Endometrium (tissue), 2 donors: ENCODE data around the gene PCARE.
"Not testable (repeated sequence)": the region's sequence is repeated elsewhere in the genome, so short reads cannot be mapped to it uniquely, and the experiment has no call there.

Experiments used
- FAIRE-seq: peaks from 2 replicates; lab custom pipeline; 2012; peaks lifted over from hg19 to GRCh38; lab: Jason Lieb, UNC
- donor health status: control.
- donor health status: control.

The PCARE gene

GRCh38 chr2:29096969-29097368, 22.6 kb upstream of the PCARE start:
- FAIRE-seq, result no peak

DNA sequence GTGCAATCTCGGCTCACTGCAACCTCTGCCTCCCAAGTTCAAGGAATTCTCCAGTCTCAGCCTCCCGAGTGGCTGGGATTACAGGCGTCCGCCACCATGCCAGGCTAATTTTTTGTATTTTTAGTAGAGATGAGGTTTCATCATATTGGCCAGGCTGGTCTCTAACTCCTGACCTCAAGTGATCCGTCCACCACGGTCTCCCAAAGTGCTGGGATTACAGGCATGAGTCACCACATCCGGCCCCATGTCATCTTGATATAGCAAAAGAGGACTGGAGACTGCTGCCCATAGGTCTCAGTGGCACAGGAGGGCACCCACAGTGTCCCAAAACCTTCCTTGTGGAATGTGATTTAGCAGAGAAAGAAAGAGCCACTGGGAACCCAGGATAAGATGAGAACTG, 16.0 kb upstream of the PCARE start:
- not testable (repeated sequence) for FAIRE-seq

- no peak for FAIRE-seq
Measured at GRCh38 chr2:29084554-29084953, 10.2 kb upstream of the PCARE start.

DNA sequence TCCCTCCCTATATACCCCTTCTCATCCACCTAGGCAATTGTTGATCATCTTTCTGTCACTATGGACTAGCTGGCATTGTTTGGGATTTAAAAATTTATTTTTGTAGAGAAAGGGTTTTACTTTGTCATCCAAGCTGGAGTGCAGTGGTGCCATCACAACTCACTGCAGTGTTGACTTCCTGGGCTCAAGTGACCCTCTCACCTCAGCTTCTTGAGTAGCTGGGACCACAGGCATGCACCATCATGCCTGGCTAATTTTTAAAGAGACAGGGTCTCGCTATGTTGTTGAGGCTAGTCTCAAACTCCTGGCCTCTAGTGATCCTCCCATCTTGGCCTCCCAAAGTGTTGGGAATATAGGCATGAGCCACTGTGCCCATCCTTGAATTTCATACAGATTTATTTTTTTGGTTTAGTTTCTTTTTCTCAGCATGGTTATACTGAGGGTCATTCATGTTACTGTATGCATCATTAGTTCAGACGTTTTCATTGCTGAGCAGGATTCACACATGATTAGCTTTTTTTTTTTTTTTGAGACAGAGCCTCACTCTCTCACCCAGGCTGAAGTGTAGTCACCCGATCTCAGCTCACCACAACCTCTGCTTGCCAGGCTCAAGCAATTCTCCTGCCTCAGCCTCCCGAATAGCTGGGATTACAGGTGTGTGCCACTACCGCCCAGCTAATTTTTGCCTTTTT, 8.6 kb upstream of the PCARE start:
- no peak for FAIRE-seq

- no peak for FAIRE-seq
Measured at GRCh38 chr2:29080886-29081743, 6.8 kb upstream of the PCARE start.

DNA sequence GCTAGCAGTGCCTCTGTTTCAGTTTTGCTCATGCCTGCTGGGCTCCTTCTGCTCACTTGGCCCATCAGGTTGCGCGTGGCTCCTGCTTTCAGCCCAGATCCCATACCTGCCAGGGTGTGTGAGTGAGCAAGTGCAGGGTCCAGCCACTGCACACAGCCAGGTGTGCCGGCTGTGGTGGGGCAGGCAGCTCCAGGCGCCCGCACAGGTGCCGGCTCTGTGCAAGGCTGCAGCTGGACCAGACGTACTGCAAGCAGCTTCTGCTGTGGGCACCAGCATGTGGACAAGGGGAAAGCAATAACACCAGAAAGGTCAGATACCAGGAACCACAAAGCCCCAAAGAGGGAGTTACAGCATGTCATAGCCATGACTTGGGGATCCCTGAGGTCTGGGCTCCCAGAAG, 5.6 kb upstream of the PCARE start:
- no peak for FAIRE-seq

DNA sequence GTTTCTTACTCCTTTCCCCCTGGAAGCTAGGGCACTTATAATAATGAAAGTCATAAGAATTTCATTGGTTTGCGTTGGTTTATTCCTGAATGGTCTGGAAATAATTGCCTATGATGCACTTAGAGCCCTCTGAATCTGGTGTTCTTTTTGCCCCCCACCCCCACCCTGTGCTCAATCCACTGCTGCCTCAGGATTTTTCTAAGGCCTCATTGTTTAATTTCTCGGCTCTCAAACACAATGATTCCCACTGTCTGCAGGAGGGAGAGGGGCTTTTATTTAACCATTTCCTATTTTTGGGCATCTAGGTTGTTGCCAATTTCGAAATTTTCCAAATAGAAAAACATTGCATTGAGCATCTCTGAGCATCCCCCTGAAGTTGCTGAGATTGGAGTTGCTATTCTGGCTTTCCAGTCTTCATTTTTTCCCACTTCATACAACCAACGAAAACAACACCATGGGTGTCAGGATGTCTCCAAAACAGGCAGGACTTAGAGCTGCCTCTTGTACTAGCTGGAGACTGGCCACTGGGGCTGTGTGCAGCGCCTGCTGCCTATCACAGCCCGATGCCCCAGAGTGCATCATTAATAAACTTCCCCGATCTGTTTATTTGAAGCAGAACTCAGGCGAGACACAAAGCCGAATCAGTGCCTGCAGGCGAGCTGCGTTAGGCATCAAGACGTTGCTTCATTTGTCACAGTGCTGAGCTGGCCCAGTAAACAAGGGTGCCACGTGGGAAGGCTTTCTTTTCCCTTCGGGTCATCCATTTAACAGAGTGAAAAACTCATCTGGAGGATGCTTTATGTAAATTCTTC, 1.8 kb upstream of the PCARE start:
- FAIRE-seq, result no peak

DNA sequence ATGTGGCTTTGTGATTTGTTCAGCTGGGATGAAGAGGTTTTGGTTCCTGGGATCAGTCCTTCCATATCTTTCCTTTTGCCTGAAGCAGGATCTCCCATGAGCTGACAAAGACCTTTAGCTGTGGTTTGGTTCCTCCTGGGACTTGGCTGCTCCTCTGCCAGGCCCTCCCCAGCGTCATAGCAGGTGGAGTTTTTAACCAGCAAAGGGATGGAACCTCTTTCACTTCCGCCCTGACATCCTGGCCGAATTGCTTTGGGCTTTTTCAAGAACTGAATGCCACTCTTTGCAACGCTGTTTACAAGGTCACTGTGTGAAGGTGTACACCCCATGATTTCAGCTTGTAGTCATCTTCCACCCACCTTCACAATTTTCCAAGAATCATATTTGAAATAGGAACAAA, 390 bp downstream of the PCARE start:
- FAIRE-seq, result no peak

- no peak for FAIRE-seq
Measured at GRCh38 chr2:29072971-29073725, 1.2 kb downstream of the PCARE start.

DNA sequence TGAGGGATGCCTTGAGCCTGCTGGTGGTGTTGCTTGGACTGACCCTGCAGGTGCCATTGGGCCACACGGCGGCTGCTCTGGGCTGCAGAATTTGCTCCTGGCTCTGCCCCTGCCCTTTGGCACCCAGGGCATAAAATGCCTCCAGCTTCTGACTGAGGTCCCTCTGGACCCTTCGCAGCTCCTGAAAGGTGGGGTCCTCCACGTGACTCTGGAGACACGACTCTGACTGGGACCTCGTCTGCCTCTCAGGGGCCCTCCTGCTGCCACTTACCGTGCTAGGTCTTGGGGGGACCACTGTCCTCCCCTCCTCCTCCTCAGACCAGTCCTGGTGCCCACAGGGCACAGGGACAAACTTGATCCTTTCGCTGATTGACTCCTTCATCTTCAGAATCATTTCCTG, 2.1 kb downstream of the PCARE start:
- FAIRE-seq, result no peak

- no peak for FAIRE-seq
Measured at GRCh38 chr2:29071032-29071975, 3.0 kb downstream of the PCARE start.

GRCh38 chr2:29070526-29070925, 3.8 kb downstream of the PCARE start:
- no peak for FAIRE-seq

- FAIRE-seq, result no peak
Measured at GRCh38 chr2:29068513-29068912, 5.8 kb downstream of the PCARE start.

DNA sequence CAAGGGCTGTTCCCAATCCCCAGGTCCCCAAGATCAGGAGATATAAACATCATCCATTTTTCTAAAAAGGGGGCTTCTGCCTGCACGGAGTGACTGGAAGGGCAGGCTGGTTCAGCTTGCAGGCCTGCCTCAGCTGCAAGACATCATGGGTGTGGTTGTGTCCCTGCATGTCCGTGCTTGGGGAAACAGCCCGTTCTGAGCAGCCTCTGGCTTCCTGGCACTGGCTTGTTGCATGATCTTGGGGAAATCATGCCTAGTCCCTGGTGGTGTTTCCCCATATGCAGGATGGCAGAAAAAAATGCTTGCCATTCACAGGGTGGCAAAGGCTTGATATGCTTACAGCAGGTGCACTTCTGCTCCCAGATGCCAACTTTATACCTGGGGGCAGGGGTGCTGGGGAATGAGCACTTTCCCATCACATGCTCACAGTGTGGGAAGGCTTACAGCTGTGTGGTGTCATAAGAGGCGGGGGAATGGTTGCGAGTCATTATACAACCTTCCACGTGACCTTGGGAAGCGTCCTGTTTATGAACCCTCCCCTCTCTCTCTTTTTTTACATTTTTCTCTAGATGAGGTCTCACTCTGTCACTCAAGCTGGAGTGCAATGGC, 7.2 kb downstream of the PCARE start:
- FAIRE-seq, result no peak

GRCh38 chr2:29066271-29066860, 8.0 kb downstream of the PCARE start:
- no peak for FAIRE-seq

GRCh38 chr2:29065068-29065811, 9.1 kb downstream of the PCARE start:
- peak; percentile 70 for FAIRE-seq

GRCh38 chr2:29064746-29065067, 9.6 kb downstream of the PCARE start:
- no peak for FAIRE-seq

DNA sequence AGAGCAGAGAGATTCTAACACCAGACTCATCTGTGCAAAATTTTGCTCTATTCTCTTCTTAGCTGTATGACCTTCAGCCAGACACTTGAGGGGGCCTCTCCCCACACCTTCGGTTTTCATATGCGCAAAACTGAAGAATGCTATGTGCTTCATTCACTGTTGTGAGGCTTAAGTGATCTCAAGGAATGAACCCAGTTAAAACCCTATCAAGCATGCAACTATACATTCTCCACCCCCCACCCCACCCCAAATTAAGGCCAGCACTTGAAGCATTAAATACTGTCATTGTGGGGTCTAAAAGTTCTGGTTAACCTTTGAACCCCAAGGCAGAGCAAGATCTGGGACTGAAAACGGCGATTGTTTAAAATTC, 10.0 kb downstream of the PCARE start:
- FAIRE-seq, result no peak

DNA sequence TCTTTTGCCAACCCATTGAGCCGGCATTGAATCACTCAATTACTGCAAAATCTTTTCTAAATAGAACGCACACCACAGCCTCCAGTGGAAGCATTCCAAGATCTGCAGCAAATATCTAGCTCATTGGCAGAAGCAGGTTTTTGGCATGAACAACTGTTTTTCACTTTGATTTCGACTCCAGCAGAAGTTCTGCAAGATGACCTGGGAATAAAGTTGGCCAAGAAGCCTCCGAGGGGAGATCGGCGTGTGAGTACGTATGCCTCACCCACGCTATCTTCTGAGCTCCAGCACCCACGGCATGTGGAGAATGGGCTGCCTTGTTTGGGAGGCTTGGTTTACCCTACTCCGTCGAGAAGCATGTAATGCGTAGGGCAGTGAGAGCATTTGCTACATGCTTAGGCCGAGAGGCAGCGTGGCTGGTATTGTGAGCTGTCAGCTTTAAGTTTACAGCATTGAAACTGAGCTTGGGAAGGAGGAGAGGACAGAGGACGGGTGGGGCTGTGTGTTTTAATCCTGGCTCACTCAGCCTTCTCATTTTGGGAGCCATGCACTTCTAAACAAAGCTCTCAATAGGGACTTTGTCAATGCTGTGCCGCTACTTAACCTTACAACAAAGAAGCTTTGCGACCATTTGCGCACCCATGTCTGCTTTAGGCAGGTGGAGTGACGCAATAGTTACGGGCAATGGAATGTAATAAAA, 10.5 kb downstream of the PCARE start:
- no peak for FAIRE-seq
